GM18909 (cell line): ENCODE data around the gene INVS.
"Not testable (repeated sequence)": the region's sequence is repeated elsewhere in the genome, so short reads cannot be mapped to it uniquely, and the experiment has no call there.

Experiments
- ATAC-seq: cut with Tn5 transposase; IDR thresholded peaks from one replicate; pipeline ENCODE4 v1.9.1; 2021; ENCODE audit warnings: mild to moderate bottlenecking; ENCODE audit not compliant: unreplicated experiment, poor library complexity

The INVS gene

DNA sequence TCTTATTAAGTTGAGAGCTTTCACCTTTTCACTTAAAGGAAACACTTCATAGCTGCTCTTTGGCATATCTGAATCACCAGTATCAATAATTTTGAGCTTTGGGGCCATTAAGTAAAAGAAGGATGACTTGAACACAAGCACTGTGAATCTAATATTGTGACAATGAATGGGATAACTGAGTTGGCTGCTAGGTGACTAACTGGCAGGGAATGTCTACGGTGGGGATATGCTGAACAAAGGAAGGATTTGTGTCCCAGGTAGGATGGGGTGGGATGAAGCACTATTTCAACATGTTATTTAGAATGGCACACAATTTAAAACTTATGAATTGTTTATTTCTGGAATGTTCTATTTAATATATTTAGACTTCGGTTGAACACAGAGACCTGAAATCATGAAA lies 130.1 kb downstream of the INVS start:
- no peak for ATAC-seq

GRCh38 chr9:100229561-100229960 lies 130.5 kb downstream of the INVS start:
- no peak for ATAC-seq

DNA sequence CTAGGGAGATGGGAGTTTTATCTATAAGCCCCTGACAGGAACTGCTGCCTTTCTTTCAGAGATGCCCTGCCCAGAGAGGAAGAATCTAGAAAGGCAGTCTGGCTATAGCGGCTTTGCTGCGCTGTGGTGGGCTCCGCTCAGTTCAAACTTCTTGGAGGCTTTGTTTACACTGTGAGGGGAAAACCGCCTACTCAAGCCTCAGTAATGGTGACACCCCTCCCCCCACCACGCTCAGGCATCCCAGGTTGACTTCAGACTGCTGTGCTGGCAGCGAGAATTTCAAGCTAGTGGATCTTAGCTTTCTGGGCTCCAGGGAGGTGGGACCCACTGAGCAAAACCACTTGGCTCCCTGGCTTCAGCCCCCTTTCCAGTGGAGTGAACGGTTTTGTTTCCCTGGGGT lies 137.9 kb downstream of the INVS start:
- ATAC-seq: not testable (repeated sequence)

DNA sequence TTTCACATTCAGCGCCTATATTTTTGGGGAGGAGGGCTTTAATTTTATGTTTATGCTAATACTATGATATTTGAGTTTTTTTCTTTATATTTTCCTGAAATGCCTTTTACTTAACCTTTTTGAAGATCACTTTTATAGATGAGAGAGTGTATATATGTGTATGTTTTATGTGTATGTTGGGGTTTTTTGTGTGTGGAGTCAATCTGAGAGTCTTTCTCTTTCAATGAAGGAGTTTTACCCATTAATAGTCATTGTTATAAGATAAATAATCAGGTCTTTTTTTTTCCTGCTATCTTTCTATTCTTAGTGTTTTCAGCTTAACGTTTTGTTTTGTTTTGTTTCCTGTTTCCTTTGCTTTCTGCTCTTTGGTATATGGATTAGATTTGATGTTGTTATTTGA lies 141.5 kb downstream of the INVS start:
- no peak for ATAC-seq

- ATAC-seq: no peak
Measured at GRCh38 chr9:100267211-100267610, 168.2 kb downstream of the INVS start.

DNA sequence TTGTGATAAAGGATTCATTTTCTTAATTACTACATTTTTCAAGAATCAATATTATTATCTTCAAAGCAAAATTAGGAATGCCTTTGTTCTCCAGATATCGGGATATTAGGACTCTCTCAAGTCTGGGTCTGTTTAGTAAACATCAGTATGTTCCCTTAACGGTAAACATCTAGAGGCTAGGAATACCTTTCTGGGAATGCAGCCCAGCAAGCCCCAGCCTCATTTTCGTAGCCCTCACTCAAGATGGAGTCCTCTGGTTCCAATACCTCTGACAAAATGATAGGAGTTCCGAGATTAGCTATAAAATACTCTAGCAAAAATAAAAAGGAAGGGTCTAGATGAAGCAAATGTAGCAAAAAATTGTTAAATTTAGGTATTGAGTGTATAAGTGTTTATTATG lies 169.2 kb downstream of the INVS start:
- no peak for ATAC-seq

- ATAC-seq: no peak
Measured at GRCh38 chr9:100269656-100270055, 170.6 kb downstream of the INVS start.

- ATAC-seq: no peak
Measured at GRCh38 chr9:100277166-100277979, 178.3 kb downstream of the INVS start.

DNA sequence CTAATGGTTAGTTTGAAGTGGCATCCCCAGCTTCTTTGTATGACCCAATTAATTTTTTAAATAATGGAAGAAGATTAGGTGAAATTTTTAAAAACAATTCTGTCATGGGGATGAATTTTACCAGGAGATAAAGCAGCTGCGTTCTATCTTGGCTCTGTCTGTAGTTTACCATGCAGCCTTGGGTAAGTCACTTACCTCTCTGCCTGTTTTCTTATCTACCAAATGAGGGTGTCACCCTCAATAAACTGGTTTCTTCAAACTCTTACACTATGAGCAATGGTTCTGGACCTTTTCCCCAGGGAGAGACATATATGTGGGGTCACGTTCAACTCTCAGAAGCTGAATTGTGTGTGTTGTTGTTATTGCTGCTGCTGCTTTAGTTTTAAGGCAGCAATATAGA lies 182.0 kb downstream of the INVS start:
- no peak for ATAC-seq

GRCh38 chr9:100281676-100282387 lies 182.8 kb downstream of the INVS start:
- ATAC-seq: no peak

DNA sequence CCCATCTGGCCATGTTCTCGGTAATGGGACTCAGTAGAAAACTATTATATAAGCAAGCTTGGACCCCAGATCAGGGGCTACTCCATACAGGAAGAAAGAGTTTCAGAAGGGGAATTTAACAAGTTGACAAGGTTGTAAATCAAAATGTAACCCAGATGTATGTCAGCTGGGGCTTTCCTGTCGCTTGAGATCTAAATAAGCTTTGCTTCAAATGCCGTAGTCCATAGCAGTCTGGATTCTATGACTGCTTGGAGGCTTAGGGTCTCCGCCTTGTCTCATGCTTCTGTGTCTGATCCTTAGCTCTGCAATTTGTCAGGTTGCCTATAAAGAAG lies 183.3 kb downstream of the INVS start:
- no peak for ATAC-seq

DNA sequence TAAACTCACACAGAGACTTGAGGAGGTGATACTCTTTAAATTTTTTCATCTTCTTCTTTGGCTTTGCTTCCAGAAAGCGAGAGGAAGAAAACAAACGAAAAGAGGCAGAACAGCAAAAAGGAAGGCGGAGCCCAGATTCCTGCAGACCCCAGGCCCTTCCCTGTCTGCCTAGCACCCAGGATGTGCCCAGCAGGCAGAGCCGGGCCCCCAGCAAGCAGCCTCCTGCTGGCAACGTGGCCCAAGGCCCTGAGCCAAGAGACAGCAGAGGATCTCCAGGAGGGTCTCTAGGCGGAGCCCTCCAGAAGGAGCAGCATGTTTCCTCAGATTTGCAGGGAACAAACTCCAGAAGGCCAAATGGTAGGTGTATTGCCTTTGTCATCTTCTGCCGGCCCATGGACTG lies 185.2 kb downstream of the INVS start:
- no peak for ATAC-seq

DNA sequence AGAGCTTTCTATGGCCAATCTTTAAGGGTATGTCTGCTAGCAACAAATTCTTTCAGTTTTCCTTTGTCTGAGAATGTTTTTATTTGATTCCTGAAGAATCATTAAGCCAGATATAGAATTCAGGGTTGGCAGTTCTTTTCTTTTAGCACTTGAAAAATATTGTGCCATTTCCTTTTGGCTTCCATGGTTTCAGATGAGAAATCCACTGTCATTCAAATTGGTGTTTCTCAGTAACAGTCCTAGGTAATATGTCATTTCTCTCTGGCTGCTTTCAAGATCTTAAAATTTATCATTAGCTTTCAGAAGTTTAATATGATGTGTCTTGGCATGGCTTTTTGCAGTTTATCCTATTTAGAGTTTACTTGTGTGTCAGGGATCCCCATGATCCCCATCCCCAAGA lies 186.0 kb downstream of the INVS start:
- no peak for ATAC-seq

DNA sequence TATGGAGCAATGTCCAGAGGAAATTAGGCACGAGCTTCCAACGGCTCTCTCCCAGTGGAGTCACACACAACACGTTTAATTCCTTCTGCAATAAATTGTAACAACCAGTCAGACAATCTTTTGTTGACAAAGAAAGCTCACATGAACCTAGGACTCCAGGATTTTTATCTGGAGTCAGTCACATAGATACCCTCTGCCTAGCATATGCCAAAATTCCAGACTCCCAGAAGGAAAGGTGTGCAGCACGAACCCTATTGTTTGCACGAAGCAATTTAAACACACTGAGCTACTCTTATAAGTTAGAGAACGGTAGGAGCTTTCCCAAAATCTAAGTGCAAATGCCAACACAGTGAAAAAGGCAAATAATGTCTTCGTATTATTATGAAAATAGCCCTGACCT lies 186.6 kb downstream of the INVS start:
- ATAC-seq: no peak

GRCh38 chr9:100286257-100286656 lies 187.2 kb downstream of the INVS start:
- ATAC-seq: no peak

DNA sequence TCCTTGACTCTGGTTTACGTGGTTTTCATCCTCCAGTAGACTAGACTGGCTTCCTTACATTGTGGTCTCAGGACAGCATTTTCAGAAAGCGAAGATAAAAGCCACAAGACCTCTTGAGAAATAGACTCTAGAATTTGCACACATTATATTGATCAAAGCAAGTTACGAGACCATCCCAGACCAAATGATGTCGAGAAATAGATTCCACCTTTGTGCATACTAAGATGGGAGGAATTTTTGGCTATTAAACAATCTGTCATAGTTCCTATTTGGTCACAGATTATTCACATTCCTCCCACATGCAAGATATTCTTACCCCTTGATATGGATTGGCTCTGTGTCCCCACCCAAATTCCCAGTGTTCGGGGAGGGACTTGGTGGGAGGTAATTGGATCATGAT lies 188.1 kb downstream of the INVS start:
- no peak for ATAC-seq

GRCh38 chr9:100290714-100291113 lies 191.7 kb downstream of the INVS start:
- no peak for ATAC-seq

DNA sequence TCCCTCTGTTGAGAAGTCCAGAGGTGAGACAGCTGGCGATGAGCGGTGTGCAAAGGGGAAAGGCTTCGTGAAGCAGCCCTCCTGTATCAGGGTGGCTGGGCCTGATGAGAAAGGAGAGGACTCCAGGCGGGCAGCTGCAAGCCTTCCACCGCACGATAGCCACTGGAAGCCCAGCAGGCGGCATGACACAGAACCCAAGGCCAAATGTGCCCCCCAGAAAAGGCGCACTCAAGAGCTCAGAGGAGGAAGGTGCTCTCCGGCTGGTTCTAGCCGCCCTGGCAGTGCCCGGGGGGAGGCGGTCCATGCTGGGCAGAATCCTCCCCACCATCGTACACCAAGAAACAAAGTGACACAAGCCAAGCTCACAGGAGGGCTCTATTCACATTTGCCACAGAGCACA lies 193.4 kb downstream of the INVS start:
- ATAC-seq: no peak

DNA sequence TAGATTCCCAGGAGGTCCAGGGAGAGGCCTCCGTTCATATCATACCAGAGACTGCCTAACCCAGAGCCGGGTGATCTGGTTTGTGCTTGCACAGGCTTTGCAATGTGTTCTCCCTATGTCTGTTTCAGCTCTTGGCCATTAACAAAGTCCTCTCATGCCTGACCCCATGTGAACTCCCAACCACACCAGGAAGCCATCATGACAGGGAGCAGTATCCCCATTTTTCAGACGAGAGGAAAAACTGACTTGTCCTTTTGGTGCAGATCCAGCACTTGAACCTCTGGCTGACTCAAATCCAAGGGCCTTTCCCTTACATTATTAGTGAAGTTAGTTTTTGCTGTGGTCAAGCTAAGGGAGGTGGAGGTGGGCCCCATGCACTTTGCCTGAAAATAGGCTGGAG lies 195.3 kb downstream of the INVS start:
- no peak for ATAC-seq

GRCh38 chr9:100294806-100295205 lies 195.8 kb downstream of the INVS start:
- no peak for ATAC-seq

- ATAC-seq: no peak
Measured at GRCh38 chr9:100295240-100295639, 196.2 kb downstream of the INVS start.

GRCh38 chr9:100296407-100296806 lies 197.4 kb downstream of the INVS start:
- no peak for ATAC-seq
